Endothelial cell (in vitro differentiated cells): ENCODE measurements around the gene RFX7. TPM values are rescaled to one million over a fixed set of nuclear protein-coding genes. Genes with fewer than 3 reads are reported as not detected.

ENCODE experiments used
- DNase-seq: peaks from one replicate; pipeline ENCODE4 v3.0.0; 2021; ENCODE audit warnings: low spot score
- H3K27ac Mint-ChIP-seq: one replicate; pipeline ENCODE4 v1.8.0; 2021; ENCODE audit warnings: mixed read lengths, inconsistent platforms; ENCODE audit not compliant: unreplicated experiment
- H3K27me3 Mint-ChIP-seq: one replicate; pipeline ENCODE4 v1.8.0; 2021; ENCODE audit warnings: mild to moderate bottlenecking, moderate library complexity, mixed read lengths, inconsistent platforms; ENCODE audit not compliant: unreplicated experiment
- H3K36me3 Mint-ChIP-seq: one replicate; pipeline ENCODE4 v1.8.0; 2021; ENCODE audit warnings: mild to moderate bottlenecking, low read depth, mixed read lengths, inconsistent platforms; ENCODE audit not compliant: unreplicated experiment
- H3K4me1 Mint-ChIP-seq: one replicate; pipeline ENCODE4 v1.8.0; 2021; ENCODE audit warnings: mild to moderate bottlenecking, mixed read lengths, inconsistent platforms; ENCODE audit not compliant: unreplicated experiment
- H3K4me3 Mint-ChIP-seq: one replicate; pipeline ENCODE4 v1.8.0; 2021; ENCODE audit warnings: mild to moderate bottlenecking, mixed read lengths, inconsistent platforms; ENCODE audit not compliant: unreplicated experiment
- H3K9me3 Mint-ChIP-seq: one replicate; pipeline ENCODE4 v1.8.0; 2021; ENCODE audit warnings: mixed read lengths, inconsistent platforms; ENCODE audit not compliant: unreplicated experiment
- CTCF ChIP-seq: fragments of 200-600 bp; sonication (generic); IDR thresholded peaks from one replicate; pipeline ENCODE4 v1.5.0; 2021; ENCODE audit warnings: antibody characterized with exemption; ENCODE audit not compliant: unreplicated experiment
- total RNA-seq: library from RNA; stranded (reverse); fragmentation: NEBNext Ultra II Directional; extraction: Animal tissue kit (Norgen Biotek cat#: 25700); gene quantifications from one replicate; pipeline ENCODE4 v1.2.1, GENCODE V29; 2021; ENCODE audit not compliant: unreplicated experiment

RFX7 gene
- total RNA-seq, 1 donor from 2014 or later: 37.7 TPM

GRCh38 chr15:56199038-56199437 lies 44.6 kb downstream of the RFX7 start:
- Mint-ChIP-seq H3K27me3 (peaks cover 2% of the 10 kb centered on the region), H3K4me1 (peaks cover 2% of the 10 kb centered on the region), H3K4me3 (no peak overlapping the region), H3K36me3 (no peaks in the 10 kb centered on the region), H3K9me3 (no peaks in the 10 kb centered on the region), H3K27ac (no peak overlapping the region)
- TF ChIP-seq CTCF: no peak
- DNase-seq: no peak

GRCh38 chr15:56194035-56194434 lies 49.6 kb downstream of the RFX7 start:
- no peaks in the 10 kb centered on the region for H3K27me3 Mint-ChIP-seq
- H3K27ac Mint-ChIP-seq: no peak overlapping the region
- H3K4me3 Mint-ChIP-seq: no peak overlapping the region
- peaks cover 3% of the 10 kb centered on the region for H3K4me1 Mint-ChIP-seq
- no peaks in the 10 kb centered on the region for H3K9me3 Mint-ChIP-seq
- DNase-seq: no peak
- TF ChIP-seq CTCF: no peak
- no peaks in the 10 kb centered on the region for H3K36me3 Mint-ChIP-seq

GRCh38 chr15:56192659-56193442 lies 50.8 kb downstream of the RFX7 start:
- H3K9me3 Mint-ChIP-seq: no peaks in the 10 kb centered on the region
- H3K27me3 Mint-ChIP-seq: peaks cover 3% of the 10 kb centered on the region
- H3K4me1 Mint-ChIP-seq: peaks cover 3% of the 10 kb centered on the region
- TF ChIP-seq CTCF: no peak
- no peaks in the 10 kb centered on the region for H3K36me3 Mint-ChIP-seq
- no peak for DNase-seq
- no peak overlapping the region for H3K27ac Mint-ChIP-seq
- no peak overlapping the region for H3K4me3 Mint-ChIP-seq

- DNase-seq: no peak
- Mint-ChIP-seq H3K36me3 (no peaks in the 10 kb centered on the region), H3K27ac (no peak overlapping the region), H3K4me1 (peaks cover 12% of the 10 kb centered on the region), H3K4me3 (no peak overlapping the region), H3K27me3 (peaks cover 3% of the 10 kb centered on the region), H3K9me3 (no peaks in the 10 kb centered on the region)
- no peak for TF ChIP-seq CTCF
Measured at GRCh38 chr15:56187665-56188064, 56.0 kb downstream of the RFX7 start.

GRCh38 chr15:56185980-56186379 lies 57.7 kb downstream of the RFX7 start:
- Mint-ChIP-seq H3K27ac (no peak overlapping the region), H3K4me1 (peaks cover 12% of the 10 kb centered on the region), H3K36me3 (no peaks in the 10 kb centered on the region), H3K27me3 (peaks cover 3% of the 10 kb centered on the region), H3K9me3 (no peaks in the 10 kb centered on the region), H3K4me3 (no peak overlapping the region)
- no peak for TF ChIP-seq CTCF
- DNase-seq: no peak
